Urothelium cell line (cell line): ENCODE data around the gene CFAP99.
A peak's percentile ranks its signal among the peaks of the same experiment; 100 is the strongest.

ENCODE experiments used
- DNase-seq: peaks from one replicate; pipeline ENCODE4 v3.0.0; 2011; ENCODE audit warnings: low spot score, mixed read lengths
- FAIRE-seq: peaks from 2 replicates; lab custom pipeline; 2011; peaks lifted over from hg19 to GRCh38; lab: Jason Lieb, UNC

CFAP99 gene

GRCh38 chr4:2409381-2409783 lies 9.4 kb upstream of the CFAP99 start:
- DNase-seq = no peak
- FAIRE-seq = no peak

- FAIRE-seq = no peak
- no peak for DNase-seq
Measured at GRCh38 chr4:2411786-2412510, 6.8 kb upstream of the CFAP99 start.

- DNase-seq (peak; percentile 8), FAIRE-seq (no peak)
Measured at GRCh38 chr4:2412534-2412884, 6.2 kb upstream of the CFAP99 start.

- FAIRE-seq (no peak), DNase-seq (peak; percentile 90)
Measured at GRCh38 chr4:2412885-2413716, 5.7 kb upstream of the CFAP99 start.

GRCh38 chr4:2413821-2414610 lies 4.7 kb upstream of the CFAP99 start:
- FAIRE-seq (no peak), DNase-seq (no peak)

GRCh38 chr4:2415213-2415612 lies 3.5 kb upstream of the CFAP99 start:
- DNase-seq (no peak), FAIRE-seq (no peak)

- no peak for DNase-seq
- no peak for FAIRE-seq
Measured at GRCh38 chr4:2415881-2416563, 2.7 kb upstream of the CFAP99 start.

- FAIRE-seq (no peak), DNase-seq (no peak)
Measured at GRCh38 chr4:2416564-2417225, 2.1 kb upstream of the CFAP99 start.

GRCh38 chr4:2417226-2417764 lies 1.5 kb upstream of the CFAP99 start:
- FAIRE-seq (no peak), DNase-seq (no peak)

- FAIRE-seq (no peak), DNase-seq (no peak)
Measured at GRCh38 chr4:2417765-2418649, 748 bp upstream of the CFAP99 start, which contains the start of gene ZFYVE28. Gene ZFYVE28 (minus strand): TSS chr4:2418645. CDS start chr4:2418323, 322 bp downstream.

- no peak for FAIRE-seq
- DNase-seq = no peak
Measured at GRCh38 chr4:2419814-2420213, 1.1 kb downstream of the CFAP99 start.

GRCh38 chr4:2421928-2422327 lies 3.2 kb downstream of the CFAP99 start:
- FAIRE-seq (no peak), DNase-seq (no peak)

- no peak for FAIRE-seq
- no peak for DNase-seq
Measured at GRCh38 chr4:2423066-2423465, 4.3 kb downstream of the CFAP99 start.

- no peak for DNase-seq
- FAIRE-seq = no peak
Measured at GRCh38 chr4:2423695-2424094, 4.9 kb downstream of the CFAP99 start.

- no peak for FAIRE-seq
- DNase-seq = no peak
Measured at GRCh38 chr4:2424581-2424980, 5.8 kb downstream of the CFAP99 start.

GRCh38 chr4:2425386-2426068 lies 6.8 kb downstream of the CFAP99 start:
- FAIRE-seq (no peak), DNase-seq (no peak)

- no peak for FAIRE-seq
- no peak for DNase-seq
Measured at GRCh38 chr4:2426069-2426397, 7.3 kb downstream of the CFAP99 start.

- DNase-seq (no peak), FAIRE-seq (no peak)
Measured at GRCh38 chr4:2426711-2427275, 8.0 kb downstream of the CFAP99 start.
